ENCODE results near the gene DSG4.

DSG4 gene

DNA sequence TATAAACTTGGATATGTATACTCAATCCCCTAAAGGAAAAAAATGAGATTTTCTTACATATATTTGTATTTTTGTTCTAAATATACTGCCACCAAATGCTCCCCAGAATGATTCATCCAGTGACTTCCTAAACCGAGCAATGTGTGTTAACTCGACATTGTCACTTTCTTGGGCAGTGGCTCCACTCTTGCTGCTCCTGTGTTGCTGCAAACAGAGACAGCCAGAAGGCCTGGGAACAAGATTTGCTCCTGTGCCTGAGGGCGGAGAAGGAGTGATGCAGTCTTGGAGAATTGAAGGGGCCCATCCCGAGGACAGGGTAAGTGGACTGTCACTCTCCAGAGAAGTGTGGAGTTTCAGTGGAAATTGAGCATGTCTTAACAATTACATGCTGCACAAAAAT lies 32.7 kb downstream of the DSG4 start:
- DNase-seq, result no peak

DNA sequence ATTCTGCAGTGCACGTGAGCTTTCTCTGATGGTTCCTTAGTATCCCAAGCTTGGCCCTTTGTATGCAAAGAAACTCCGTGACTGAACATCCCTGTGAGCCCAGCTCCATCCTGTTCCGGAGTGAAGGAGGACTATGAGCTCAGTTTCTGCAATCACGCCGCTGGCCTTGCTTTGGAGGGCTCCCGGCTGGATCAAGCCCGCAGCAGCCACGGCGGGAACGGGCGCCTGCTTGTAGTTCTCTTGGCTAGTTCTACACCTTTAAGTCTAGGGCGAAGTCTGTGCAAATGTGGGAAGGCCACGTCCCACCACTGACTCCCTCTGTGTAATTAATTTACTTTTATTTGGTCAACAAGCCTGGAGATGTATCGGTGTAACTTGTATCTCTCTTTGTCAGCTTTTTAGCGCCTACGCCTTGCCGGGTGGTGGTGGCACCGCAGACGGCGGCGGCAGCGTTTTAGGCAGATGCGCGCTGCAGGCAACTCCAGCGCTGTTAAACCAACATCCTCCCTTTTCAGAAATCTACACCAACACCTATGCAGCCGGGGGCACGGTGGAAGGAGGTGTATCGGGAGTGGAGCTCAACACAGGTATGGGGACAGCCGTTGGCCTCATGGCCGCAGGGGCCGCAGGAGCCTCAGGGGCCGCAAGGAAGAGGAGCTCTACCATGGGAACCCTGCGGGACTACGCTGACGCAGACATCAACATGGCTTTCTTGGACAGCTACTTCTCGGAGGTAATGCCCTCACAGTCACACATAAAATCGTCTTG lies 34.3 kb downstream of the DSG4 start:
- DNase-seq, result no peak

DNA sequence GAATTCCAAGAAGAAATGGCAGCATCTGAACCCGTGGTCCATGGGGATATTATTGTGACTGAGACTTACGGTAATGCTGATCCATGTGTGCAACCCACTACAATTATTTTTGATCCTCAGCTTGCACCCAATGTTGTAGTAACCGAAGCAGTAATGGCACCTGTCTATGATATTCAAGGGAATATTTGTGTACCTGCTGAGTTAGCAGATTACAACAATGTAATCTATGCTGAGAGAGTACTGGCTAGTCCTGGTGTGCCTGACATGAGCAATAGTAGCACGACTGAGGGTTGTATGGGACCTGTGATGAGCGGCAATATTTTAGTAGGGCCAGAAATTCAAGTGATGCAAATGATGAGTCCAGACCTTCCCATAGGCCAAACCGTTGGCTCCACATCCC lies 36.6 kb downstream of the DSG4 start:
- no peak for DNase-seq

DNA sequence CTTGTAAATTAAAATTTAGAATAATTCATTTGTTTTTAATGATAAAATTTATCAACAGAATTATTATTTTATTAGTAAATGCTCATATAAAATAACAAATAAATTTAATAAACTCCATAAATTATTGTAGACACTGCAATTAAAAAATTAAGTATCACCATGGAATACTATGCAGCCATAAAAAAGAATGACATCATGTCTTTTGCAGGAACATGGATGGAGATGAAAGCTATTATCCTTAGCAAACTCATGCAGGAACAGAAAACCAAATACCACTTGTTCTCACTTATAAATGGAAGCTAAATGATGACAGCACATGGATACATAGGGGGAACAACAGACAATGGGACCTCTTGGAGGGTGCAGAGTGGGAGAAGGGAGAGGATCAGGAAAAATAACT lies 41.3 kb downstream of the DSG4 start:
- DNase-seq, result no peak

DNA sequence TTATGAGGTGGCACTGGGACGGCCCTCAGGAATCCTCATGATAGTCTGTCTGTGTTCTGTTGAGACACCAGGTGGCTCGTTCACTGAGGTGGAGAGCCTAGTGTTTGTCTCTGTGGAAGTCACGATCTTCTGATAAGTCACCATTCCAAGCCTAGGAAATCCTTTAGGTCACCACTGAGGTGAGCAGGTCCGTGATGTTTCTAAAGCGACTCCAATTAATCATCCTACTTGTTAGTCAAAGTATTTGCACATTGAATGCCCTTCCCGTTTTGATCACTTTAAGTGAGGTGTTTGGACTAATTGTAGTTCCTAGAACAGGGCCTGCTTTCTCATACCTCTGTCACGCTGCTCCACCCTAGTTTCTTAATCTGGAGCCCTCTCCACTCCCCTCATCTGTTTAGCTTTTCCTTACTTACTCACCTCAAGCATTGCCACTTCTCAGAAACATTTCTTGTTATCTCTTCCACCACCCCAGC lies 42.9 kb downstream of the DSG4 start:
- DNase-seq, result no peak

DNA sequence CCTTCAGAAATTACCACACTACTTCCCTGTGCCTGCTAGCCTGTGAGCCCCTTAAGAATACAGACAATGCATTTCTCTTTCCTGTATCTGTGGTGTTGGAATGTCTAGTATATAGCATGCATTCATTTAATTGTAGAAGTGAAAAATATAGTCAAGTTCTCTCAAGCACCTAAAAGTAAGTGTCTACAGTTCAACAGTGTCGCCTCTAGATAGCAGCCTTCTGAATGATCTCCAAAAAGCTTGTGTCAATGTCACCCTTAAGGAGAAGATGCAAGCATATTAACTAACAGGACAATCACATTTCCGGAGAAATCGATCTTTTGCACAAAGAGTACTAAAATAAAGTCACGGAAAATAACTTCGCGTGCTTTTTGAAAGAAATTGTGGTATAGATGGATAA lies 43.5 kb downstream of the DSG4 start:
- no peak for DNase-seq

DNA sequence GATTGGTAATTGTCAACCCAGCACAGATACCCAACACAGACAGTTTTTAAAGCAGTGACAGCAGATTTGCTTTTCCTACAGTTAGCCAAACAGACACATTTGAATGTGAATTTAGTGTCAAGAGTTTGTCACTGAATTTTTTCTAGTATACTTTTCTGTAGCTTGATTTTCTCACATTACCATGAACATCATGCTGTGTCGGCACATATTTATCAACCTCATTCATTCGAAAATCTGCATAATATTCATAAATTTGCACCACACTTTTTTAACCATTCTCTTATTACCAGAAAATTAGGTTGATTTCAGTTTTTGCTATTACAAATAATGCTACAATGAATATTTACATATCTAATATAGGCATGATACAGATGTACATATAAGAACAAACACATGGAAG lies 43.9 kb downstream of the DSG4 start:
- no peak for DNase-seq

DNA sequence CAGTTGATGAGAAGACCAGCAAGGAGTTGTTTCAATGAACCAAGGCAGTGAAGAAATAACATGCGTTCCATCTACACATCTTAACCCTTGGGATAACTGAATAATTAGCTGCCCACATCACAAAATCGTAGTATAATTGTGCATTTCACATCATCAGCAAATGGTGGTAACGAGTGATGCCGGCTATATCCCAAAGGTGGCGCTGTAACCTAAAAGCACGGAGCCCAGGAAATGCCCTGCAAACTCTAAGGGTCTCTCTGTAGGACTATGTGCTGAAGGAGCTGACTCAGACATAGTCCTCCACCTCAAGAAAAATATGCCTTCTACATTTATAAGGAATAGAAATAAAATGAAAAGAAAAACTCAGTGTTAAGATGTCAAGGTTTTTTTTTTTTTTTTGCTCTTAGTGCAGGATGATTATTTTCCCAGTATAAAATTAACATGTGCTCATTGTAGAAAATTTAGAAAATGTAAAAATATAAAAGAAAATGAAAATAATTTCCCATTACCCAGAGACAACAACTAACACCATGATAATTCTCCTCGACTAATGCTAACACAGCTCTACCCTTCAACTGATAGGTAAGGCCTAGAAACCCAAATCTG lies 47.9 kb downstream of the DSG4 start:
- peak; percentile 12 to 46 for DNase-seq

DNA sequence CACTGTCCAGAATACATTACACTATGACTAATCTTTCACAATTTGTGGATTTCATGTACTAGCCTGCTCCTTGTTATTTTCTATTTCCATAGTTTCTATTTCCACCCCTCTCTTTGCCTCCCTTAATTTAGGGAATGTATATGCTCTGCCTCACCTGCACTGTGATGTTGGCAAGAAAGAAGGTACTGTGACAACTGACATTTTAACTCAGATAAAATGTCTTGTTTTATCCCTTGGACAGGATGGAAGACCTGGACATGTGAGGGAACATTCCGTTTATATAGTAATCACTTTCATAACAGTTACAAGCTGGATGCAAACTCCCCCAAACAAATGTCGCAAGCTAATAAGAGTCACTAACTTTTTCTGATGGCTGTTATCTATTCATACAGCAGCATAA lies 49.4 kb downstream of the DSG4 start:
- DNase-seq, result no peak

DNA sequence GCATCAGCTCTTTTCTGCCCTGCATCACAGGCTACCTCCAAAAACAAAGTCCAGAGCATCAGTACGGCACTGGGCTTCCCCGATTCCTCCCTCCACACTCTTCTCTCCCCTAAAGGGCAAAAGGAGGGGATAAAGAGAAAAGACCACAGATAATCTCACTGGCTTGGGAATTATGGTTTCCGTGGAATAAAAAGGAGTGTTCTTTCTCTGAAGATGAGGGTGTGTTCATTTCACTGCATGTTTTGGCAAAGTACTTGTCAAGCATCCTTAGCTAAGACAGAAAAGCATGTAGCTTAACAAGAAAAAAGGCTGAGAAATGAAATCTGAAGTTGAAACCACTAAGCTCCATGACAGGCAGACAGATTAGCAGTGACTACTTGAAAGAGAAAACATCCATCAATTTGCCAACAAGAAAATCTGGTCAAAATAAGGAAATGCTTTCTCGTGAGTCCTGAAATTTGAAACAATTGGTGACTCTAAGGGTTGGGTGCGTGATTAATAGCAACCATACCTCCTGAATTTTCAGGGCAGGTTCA lies 50.4 kb downstream of the DSG4 start:
- DNase-seq, result no peak

DNA sequence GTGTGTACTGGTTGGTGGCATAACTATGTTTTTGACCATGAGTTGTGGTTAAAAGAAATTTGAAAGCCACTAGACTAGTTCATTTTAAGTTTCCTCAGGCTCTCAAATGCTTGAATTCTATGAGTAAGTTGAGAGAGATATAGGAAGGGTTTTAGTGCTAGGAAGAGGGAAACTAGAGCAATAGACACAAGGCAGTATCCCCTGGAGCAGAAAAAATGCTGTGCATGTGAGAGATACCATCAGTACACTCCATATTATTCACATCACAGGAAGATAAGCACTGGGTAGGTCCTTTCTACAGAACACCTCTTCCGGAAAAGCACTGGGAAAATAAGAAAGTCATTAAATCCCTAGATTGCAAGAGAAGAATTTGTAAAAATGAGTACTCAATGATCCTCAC lies 51.6 kb downstream of the DSG4 start:
- DNase-seq, result no peak

DNA sequence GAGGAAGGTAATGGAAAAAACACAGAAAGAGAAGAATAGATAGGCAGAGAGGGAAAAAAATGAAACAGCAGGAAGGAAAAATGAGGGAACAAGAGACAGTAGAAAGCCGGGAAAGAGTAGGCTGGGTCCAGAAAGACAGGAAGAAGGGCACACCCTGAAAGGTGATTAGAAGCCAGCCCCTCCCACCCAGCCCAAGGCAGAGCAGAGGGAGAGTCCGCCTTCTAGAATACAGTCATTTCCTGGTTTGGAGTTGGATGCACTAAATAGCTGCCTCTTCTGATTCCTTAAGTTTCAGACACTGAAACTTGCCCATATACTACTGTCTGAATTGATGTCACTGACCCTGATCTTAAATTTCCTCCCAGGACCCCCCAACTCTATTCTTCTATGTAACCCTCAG lies 53.0 kb downstream of the DSG4 start:
- no peak for DNase-seq

DNA sequence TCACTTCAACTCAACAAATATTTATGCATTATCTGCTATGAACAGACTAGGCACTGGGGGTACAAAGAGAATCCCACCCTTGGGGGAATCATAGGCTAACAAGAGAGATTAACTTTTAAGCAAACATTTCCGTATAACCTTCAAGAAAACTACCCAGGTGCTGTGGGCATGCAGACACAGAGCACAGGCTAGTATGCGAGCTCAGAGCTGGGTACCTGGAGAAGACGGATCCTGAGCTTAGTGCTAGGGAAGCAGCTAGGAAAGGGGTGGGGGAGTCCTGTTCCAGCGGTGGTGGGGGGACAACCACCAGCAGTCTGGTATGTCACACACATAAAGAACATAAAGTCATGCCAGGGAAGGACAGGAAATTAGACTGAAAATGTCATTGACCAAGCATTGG lies 53.5 kb downstream of the DSG4 start:
- DNase-seq, result no peak

DNA sequence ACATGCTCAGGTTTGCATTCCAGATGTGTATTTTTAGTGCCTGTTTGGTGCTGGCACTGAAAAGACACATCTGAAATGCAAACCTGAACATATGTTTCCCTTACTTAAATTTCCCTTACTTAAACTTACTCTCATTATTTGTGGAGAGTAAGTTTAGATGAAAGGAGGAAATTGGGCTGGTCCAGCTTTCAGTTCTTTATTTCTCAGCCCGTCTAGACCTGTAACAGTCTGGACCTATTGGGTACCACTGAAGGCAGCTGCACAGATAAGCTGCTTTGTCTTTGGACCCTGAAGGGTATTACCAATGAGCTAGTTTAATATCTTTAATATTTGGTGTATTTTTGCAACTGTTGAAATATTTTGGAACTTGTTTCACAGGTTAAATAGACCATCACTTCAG lies 54.0 kb downstream of the DSG4 start:
- no peak for DNase-seq

DNA sequence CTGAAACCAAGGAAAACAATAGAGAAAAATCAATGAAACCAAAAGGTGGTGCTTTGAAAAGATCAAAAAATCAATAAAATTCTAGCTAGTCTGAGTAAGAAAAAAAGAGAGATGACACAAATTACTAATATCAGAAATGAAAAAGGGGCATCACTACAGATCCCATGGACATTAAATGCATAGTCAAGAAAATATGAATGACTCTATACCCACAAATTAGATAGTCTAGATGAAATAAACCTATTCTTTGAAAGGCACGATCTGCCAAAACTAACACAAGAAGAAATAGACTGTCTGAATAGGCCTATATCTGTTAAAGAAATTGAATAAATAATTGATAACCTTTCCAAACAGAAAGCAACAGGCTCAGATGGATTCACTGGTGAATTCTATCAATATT lies 55.7 kb downstream of the DSG4 start:
- no peak for DNase-seq

DNA sequence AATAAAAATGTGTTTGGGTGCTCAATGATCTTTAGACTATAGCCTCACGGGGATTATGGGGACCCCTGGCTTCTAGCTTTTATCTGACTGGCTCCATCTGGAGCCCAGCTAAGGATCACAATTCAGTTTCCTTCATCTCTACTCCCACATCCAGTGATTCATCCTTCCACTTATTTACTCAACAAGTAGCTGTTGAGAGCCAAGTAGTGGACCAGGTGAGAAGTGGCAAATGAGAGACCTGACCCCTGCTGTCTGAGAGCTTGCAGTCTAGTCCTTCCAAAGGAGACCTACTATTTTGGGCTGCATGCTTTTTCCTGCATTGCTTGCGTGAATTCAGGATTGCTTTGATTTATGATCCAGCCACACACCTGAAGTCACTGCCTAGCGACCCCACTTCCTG lies 60.2 kb downstream of the DSG4 start:
- no peak for DNase-seq

DNA sequence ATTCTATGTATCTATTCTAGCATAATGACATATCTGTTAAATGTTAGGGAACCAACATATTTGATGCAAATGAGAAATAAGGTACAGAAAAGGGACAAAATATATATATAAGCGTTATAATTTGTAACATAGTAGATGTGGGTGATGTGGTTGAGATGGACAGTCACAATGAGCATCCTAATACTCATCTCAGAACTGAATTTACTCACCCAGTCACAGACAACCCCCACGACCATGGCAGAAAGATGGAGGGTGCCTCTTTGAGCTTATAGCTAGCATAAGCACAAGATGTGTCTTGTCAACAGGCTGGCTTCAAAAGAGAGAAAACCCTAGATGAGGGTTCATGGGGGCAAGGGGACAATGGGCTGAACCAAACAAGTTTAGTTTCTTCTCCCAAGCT lies 61.8 kb downstream of the DSG4 start:
- DNase-seq, result no peak

DNA sequence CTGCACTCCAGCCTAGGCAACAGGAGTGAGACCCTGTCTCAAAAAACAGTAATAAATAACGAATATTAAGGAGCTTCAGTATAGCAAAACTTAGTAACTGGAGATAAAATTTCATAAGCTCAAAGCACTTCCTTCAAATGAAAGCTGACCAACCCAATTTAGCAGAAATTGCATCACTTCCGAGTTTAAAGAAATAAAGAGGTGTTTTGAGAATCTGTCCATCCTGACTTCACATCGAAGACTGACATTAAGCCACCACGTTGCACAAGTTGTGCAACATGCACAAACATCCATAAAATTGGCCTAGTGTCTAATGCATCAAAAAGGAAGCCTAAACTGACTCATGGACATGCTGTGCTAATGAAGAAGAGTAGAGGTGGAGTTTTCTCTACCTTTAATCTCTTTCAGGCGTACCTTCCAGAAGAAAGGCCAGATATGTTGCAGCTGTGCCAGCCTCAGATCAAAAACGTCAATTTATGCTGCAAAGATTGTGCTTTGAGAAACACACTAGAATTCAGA lies 63.3 kb downstream of the DSG4 start:
- no peak for DNase-seq

DNA sequence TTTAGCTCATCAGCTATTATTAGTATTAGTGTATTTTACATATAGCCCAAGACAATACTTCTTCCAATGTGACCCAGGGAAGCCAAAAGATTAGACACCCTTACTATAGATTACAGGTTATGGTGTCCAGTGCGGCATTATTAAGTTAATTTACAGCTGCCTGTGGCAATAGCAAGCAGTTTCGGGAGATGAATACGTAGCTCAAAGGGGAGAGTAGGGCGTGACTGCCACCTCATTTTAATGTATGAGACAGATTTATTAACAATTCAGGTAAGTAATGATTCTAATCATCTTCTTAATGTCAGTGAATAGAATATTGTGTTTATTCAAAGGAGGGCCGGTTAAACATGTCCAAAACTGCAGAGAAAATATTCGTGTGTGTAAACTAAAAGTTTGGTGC lies 64.2 kb downstream of the DSG4 start:
- DNase-seq, result no peak

DNA sequence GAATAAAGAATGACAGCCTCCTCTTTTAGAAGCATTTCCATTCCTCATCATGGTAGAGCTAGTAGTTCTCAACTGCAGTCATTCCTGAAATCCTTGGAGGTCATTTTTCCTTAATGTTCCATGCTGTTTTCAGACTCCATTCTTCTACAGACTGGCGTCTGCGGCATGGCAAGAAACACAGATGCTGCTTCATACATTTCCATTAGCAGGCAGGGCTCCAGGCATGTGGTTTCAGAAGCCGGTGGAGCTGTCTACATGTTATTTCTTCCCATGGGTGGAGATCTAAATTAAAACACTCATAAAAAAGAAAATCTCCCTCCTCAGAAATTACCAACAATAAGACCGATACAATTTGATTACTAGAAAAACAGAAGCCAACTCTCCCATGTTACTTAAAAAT lies 64.9 kb downstream of the DSG4 start:
- no peak for DNase-seq

DNA sequence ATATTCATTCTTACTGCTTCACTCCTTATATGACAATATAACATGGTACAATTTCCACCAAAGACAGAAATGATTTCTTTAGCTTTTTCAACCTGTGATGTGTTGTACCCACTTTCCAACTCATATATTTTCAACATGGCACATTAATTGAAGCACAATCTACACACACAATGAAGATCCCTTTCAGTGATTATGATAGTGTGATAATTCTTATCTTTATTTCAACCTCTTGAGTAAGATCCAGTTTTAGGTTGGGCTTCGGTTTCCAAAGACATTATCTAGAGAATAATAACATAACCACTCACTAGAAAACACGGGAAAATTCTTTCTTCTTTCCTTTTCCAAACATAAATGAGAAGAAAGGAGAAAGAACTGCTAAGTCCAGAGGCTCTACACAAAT lies 67.6 kb downstream of the DSG4 start:
- DNase-seq, result no peak

DNA sequence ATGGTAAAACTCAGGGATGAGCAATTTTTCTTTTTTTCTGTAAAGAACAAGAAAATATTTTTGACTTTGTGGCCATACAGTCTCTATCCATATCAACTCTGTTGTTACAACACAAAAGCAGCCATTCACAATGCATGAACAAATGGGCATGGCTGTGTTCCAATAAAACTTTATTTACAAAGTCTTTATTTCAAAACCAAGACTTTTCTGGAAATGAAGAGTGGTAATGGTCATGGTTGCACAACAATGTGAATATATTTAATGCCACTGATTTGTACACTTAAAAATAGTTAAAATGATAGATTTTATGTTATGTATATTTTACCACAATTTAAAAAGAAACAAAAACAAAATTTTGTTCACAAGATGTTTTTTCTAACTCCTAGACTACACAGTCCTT lies 69.3 kb downstream of the DSG4 start:
- no peak for DNase-seq

DNA sequence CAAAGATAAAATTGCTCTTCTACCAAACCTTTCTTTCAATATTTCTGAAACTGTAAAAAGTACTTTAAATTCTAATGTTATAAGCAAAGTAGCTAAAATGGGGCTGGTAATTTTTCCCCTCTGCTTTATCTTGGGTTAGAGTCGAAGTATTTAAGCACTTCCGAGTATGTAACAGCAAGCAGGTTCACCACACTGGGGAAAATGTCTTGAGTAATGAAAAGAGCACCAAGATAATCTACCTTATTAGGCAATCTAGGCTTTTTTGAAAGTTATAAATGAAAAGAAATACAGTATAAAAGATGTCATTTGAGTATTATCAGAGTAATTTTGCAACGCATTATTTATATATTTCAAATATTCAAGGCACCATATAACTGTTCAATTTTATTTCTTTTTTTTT lies 70.3 kb downstream of the DSG4 start:
- no peak for DNase-seq

DNA sequence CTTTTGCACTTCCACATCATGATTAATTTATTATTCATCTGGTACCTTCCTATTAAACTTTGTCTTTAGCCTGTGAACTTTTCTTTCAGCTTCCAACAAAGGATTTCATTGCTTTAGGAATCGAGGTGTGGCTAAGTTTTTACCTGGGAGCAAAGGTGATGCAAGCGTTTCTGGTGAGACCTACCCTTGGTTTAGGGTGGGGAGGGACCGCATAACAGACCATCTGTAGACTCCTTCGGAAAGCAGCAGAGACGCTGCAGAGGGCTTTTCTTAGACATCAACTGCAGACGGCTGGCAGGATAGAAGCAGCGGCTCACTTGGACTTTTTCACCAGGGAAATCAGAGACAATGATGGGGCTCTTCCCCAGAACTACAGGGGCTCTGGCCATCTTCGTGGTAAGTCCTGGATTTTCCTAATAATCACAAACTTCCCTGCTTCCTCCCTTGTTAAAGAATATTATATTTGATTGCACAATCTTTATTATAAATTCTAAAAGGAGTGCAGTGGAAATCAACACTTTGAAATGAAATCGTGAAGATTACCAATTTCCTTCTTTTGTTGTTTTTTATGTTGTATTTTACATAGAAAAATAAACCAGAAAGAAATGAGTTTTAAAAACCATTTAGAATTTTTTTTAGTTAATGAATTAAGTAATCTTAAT lies 71.1 kb downstream of the DSG4 start, which contains the start of gene DSG3:
TSS of gene DSG3 (plus strand) at position 212 of the 662 bp plus-strand sequence. CDS start at position 349, 137 bp downstream.
- no peak for DNase-seq
